HepG2 (cell line): ENCODE data around the gene SQOR. TPM values are rescaled to one million over a fixed set of nuclear protein-coding genes. Genes with fewer than 3 reads are reported as not detected.

Experiments used
- ATAC-seq: fragments of 200-7000 bp; cut with Tn5 transposase; 3 replicates; pipeline ENCODE4 v1.9.1; 2020; ENCODE audit warnings: mild to moderate bottlenecking, moderate library complexity
- BruUV-seq: library from RNA; stranded (reverse); fragments of 400-500 nt; replicated peaks from 2 replicates; lab custom pipeline; 2021; lab: Mats Ljungman, UMichigan
- CTCF ChIA-PET: fragments of 300-600 bp; formaldehyde crosslinking; extraction: SDS; loops from one replicate; lab custom pipeline; 2021; ENCODE audit warnings: low total read pairs, inconsistent platforms, low intra/inter-chr PET ratio; lab: Yijun Ruan, JAX
- POLR2A ChIA-PET: fragments of 350-600 bp; sonication (Branson Sonifier 250); formaldehyde crosslinking; loops from one replicate; lab custom pipeline; 2020; ENCODE audit warnings: antibody characterized with exemption, inconsistent platforms; lab: Yijun Ruan, JAX
- DNase-seq: peaks from one replicate; pipeline ENCODE4 v3.0.0-alpha.2; 2015; ENCODE audit warnings: low spot score
- FAIRE-seq: peaks from 3 replicates; lab custom pipeline; 2011; peaks lifted over from hg19 to GRCh38; lab: Jason Lieb, UNC
- H2AFZ ChIP-seq: one replicate; pipeline ENCODE4 v1.6.1; 2011; ENCODE audit warnings: low read length, inconsistent platforms
- H3K27ac ChIP-seq: fragments of 300-600 bp; 3 replicates; pipeline ENCODE4 v1.8.0; 2011; ENCODE audit warnings: mixed run types, mild to moderate bottlenecking, mixed read lengths, low read length, inconsistent platforms; ENCODE audit not compliant: insufficient read depth; ENCODE audit errors: extremely low read length
- H3K27me3 ChIP-seq, 2 experiments: fragments of 200-600 bp in 1 of 2; 2 replicates in 1 of 2; 3 replicates in 1 of 2; pipeline versions ENCODE4 v1.6.0 to v1.8.0; 2011; ENCODE audit warnings: low read length in 2 of 2, mild to moderate bottlenecking in 2 of 2, moderate library complexity in 2 of 2, inconsistent platforms in 1 of 2; ENCODE audit not compliant: insufficient read depth in 2 of 2, control insufficient read depth in 1 of 2
- H3K36me3 ChIP-seq, 2 experiments: fragments of 200-600 bp in 1 of 2; replicated peaks in 1 of 2; 2 replicates in 1 of 2; 3 replicates in 1 of 2; pipeline versions ENCODE4 v1.5.1 to v1.8.0; 2011; ENCODE audit warnings: low read length in 2 of 2, inconsistent platforms in 1 of 2; ENCODE audit not compliant: insufficient read depth in 2 of 2, control insufficient read depth in 1 of 2
- H3K4me1 ChIP-seq: 2 replicates; pipeline ENCODE4 v1.5.1; 2012; ENCODE audit warnings: low read length, inconsistent platforms; ENCODE audit not compliant: insufficient read depth
- H3K4me2 ChIP-seq: 2 replicates; pipeline ENCODE4 v1.6.0; 2011; ENCODE audit warnings: low read depth, low read length, inconsistent platforms
- H3K4me3 ChIP-seq, 3 experiments: fragments of 200-600 bp in 1 of 3; sonication (generic), shearing (Covaris generic) in 1 of 3; replicated peaks in 1 of 3; 2 replicates each; pipeline ENCODE4 v1.5.1; 2011 to 2016; ENCODE audit warnings: low read length in 3 of 3, inconsistent platforms in 2 of 3, low read depth in 2 of 3, mild to moderate bottlenecking in 2 of 3, control low read depth in 1 of 3, mixed read lengths in 1 of 3; ENCODE audit not compliant: insufficient read depth in 1 of 3
- H3K79me2 ChIP-seq: one replicate; pipeline ENCODE4 v1.6.1; 2011; ENCODE audit warnings: low read length, inconsistent platforms; ENCODE audit not compliant: insufficient read depth
- H3K9ac ChIP-seq: 2 replicates; pipeline ENCODE4 v1.6.0; 2011; ENCODE audit warnings: mild to moderate bottlenecking, low read depth, low read length, inconsistent platforms; ENCODE audit not compliant: insufficient read depth
- H3K9me3 ChIP-seq: 2 replicates; pipeline ENCODE4 v1.5.1; 2012; ENCODE audit warnings: mild to moderate bottlenecking, low read length
- H4K20me1 ChIP-seq: 2 replicates; pipeline ENCODE4 v1.6.0; 2011; ENCODE audit warnings: inconsistent platforms, mild to moderate bottlenecking, low read length, moderate library complexity; ENCODE audit not compliant: insufficient read depth
- AGO1 ChIP-seq: fragments of 200-400 bp; formaldehyde crosslinking; IDR thresholded peaks from 2 replicates; pipeline ENCODE4 v1.6.1; 2017; ENCODE audit warnings: mild to moderate bottlenecking, low read depth, low read length, moderate library complexity; ENCODE audit not compliant: poor library complexity, severe bottlenecking
- ARID2 ChIP-seq: sonication (generic); formaldehyde crosslinking; IDR thresholded peaks from 2 replicates; pipeline ENCODE4 v1.8.1; 2022; ENCODE audit warnings: mild to moderate bottlenecking, missing genetic modification reagents, borderline replicate concordance
- FOSL2 ChIP-seq: sonication (generic); formaldehyde crosslinking; IDR thresholded peaks from 2 replicates; pipeline ENCODE4 v1.4.0; 2020; ENCODE audit warnings: missing genetic modification reagents
- HNF4G ChIP-seq, 2 experiments: sonication (generic) in 1 of 2; formaldehyde crosslinking in 1 of 2; IDR thresholded peaks; 2 replicates each; pipeline versions ENCODE4 v1.4.0 to v1.6.1; 2011 to 2020; ENCODE audit warnings: borderline replicate concordance in 2 of 2, low read depth in 2 of 2, mild to moderate bottlenecking in 2 of 2, low read length in 1 of 2, missing genetic modification reagents in 1 of 2, moderate library complexity in 1 of 2
- KDM6A ChIP-seq: IDR thresholded peaks from 2 replicates; pipeline ENCODE4 v1.6.1; 2016; ENCODE audit warnings: low read depth
- KMT2A ChIP-seq: sonication (generic); formaldehyde crosslinking; IDR thresholded peaks from 2 replicates; pipeline ENCODE4 v1.4.0; 2020; ENCODE audit warnings: missing genetic modification reagents
- KMT2B ChIP-seq: IDR thresholded peaks from 2 replicates; pipeline ENCODE4 v1.6.1; 2016; ENCODE audit warnings: missing genetic modification reagents, missing compliant biosample characterization
- MIXL1 ChIP-seq: IDR thresholded peaks from 2 replicates; pipeline ENCODE4 v1.6.1; 2016
- NKX3-1 ChIP-seq: sonication (generic); formaldehyde crosslinking; IDR thresholded peaks from 2 replicates; pipeline ENCODE4 v1.5.0; 2020; ENCODE audit warnings: missing genetic modification reagents
- NR2F2 ChIP-seq: IDR thresholded peaks from 2 replicates; pipeline ENCODE4 v1.6.1; 2012; ENCODE audit warnings: low read depth, inconsistent platforms, borderline replicate concordance
- ZMYM4 ChIP-seq: sonication (generic); formaldehyde crosslinking; IDR thresholded peaks from 2 replicates; pipeline ENCODE4 v1.8.1; 2023; ENCODE audit warnings: mild to moderate bottlenecking, missing genetic modification reagents
- ZNF10 ChIP-seq: sonication (generic); formaldehyde crosslinking; IDR thresholded peaks from 2 replicates; pipeline ENCODE4 v1.4.0; 2020; ENCODE audit warnings: mild to moderate bottlenecking, low read depth, missing genetic modification reagents, borderline replicate concordance
- ZNF501 ChIP-seq: sonication (generic); formaldehyde crosslinking; IDR thresholded peaks from 2 replicates; pipeline ENCODE4 v1.5.1; 2020; ENCODE audit warnings: mild to moderate bottlenecking, moderate library complexity, missing genetic modification reagents
- ZNF781 ChIP-seq: sonication (generic); formaldehyde crosslinking; IDR thresholded peaks from 2 replicates; pipeline ENCODE4 v1.5.1; 2020; ENCODE audit warnings: borderline replicate concordance, mild to moderate bottlenecking, missing genetic modification reagents; ENCODE audit errors: not compliant biosample characterization
- WGBS: methylation state at CpG from one replicate; pipeline ENCODE4 v1.1.6; 2017; ENCODE audit warnings: low lambda C conversion rate; 5-methylcytosine and 5-hydroxymethylcytosine counted together
- in situ Hi-C: cut with HindIII; loops from 2 replicates; pipeline ENCODE4 v1.10.0; 2017; ENCODE audit warnings: low pct_unique_long_range_greater_than_20kb; ENCODE audit not compliant: extremely low pct_ligation_motif_present
- intact Hi-C: fragments of 100-400 bp; cut with micrococcal nuclease; formaldehyde crosslinking; loops from one replicate; pipeline ENCODE4 v1.10.0; 2022; ENCODE audit not compliant: unreplicated experiment
- polyA plus RNA-seq, 8 experiments: library from polyadenylated mRNA; depleted of rRNA in 3 of 8; stranded (reverse) in 7 of 8; unstranded in 1 of 8; fragments of >200 nt; fragmentation: Illumina TruSeq in 4 of 8; extraction: Trizol in 4 of 8; gene quantifications; 2 replicates each; pipeline versions ENCODE4 v1.2.1 to v1.2.3, GENCODE V29; 2011 to 2016; ENCODE audit warnings: low read depth in 4 of 8, missing spikeins in 1 of 8, mixed read lengths in 1 of 8; ENCODE audit not compliant: insufficient read depth in 1 of 8
- total RNA-seq, 5 experiments: library from RNA; depleted of rRNA; stranded (reverse); fragments of >200 nt; fragmentation: Illumina TruSeq; extraction: Trizol; gene quantifications; 2 replicates each; pipeline ENCODE4 v1.2.3, GENCODE V29; 2016; ENCODE audit warnings: low read depth in 1 of 5
- TF ChIP-seq, protein P1 (sequence below): sonication (generic); IDR thresholded peaks from 2 replicates; pipeline ENCODE4 v1.6.1; 2016; ENCODE audit warnings: low read depth, borderline replicate concordance
- TF ChIP-seq, protein P2 (sequence below): IDR thresholded peaks from 2 replicates; pipeline ENCODE4 v1.6.1; 2016; ENCODE audit warnings: low read depth, borderline replicate concordance

The SQOR gene
- total and polyA plus RNA-seq, 2 of the 13 experiments (the other 11 are each of a cell fraction or from before 2014, with no cell fraction given) = 19.3 to 19.4 TPM

DNA sequence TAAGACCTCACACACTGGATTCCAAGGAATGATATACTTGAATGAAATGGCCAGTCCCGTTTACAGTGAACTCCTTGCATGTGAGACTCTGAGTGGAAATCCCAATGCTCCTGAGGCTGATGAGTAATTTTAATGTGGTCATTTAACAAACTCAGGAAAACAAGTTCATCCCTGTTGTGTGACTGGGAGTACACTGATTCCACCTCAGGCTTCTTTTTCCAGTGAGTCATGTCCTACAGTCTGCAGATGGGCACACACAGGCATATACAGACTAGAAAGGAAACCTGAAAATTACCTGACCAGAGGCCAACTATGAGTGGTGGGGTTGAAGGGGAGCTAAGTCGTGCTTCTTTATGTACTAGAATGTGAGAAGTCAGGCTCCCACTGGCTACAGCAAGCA lies 5.8 kb downstream of the SQOR start:
- Histone ChIP-seq H3K79me2 (no peaks in the 10 kb centered on the region), H3K9me3 (no peaks in the 10 kb centered on the region), H4K20me1 (no peaks in the 10 kb centered on the region)
- WGBS = 32% methylated on average over 2 of the region's 2 CpGs
- FAIRE-seq = peak; percentile 23
- TF ChIP-seq FOSL2 (CRISPR knock-in tag) (peak; percentile 52; the same call in 1 of the 2 replicates), AGO1 (no peak)
- TF ChIP-seq, all 625 proteins: peak for 1
- ATAC-seq (peak; percentile 17), DNase-seq (peak; percentile 55)
- H3K27me3 ChIP-seq = no peaks in the 10 kb centered on the region
- BruUV-seq = no TSS peak
- in situ Hi-C loops = no loop called here
- ChIA-PET POLR2A (interaction anchor here (1.1 kb wide), 2 partner anchors 10 to 53 kb away, joined by 3 to 13 read pairs; partner anchors contain the start of gene BLOC1S6), CTCF (interaction anchor here (0.6 to 1.1 kb wide), 2 partner anchors 26 to 52 kb away, joined by 3 to 4 read pairs; no protein-coding TSS in a partner anchor)
- peak overlapping the region; percentile 76 for H3K4me2 ChIP-seq
- no peak overlapping the region for H2AFZ ChIP-seq
- peak overlapping the region; percentile 69 for H3K27ac ChIP-seq
- intact Hi-C loops = loop anchor here (1.0 kb wide), 1 partner anchor 9 kb away; no protein-coding TSS in a partner anchor
- no peaks in the 10 kb centered on the region for H3K36me3 ChIP-seq
- peaks cover 70% of the 10 kb centered on the region for H3K4me1 ChIP-seq
- H3K9ac ChIP-seq = no peak overlapping the region; the same call in 1 of the 2 replicates
- H3K4me3 ChIP-seq = peak overlapping the region in 2 of 3 experiments; percentile 10 to 11; a peak in 1 of 6 replicates

- Histone ChIP-seq H3K4me3 (peak overlapping the region; percentile 9 to 42 (median 31); a peak in 3 of 6 replicates), H3K27me3 (no peaks in the 10 kb centered on the region), H3K4me1 (peaks cover 75% of the 10 kb centered on the region), H4K20me1 (no peaks in the 10 kb centered on the region), H3K27ac (peak overlapping the region; percentile 69), H3K79me2 (no peaks in the 10 kb centered on the region), H3K9me3 (no peaks in the 10 kb centered on the region), H3K9ac (peak overlapping the region; percentile 37; the same call in 1 of the 2 replicates), H3K36me3 (no peaks in the 10 kb centered on the region), H3K4me2 (peak overlapping the region; percentile 76), H2AFZ (no peak overlapping the region)
- intact Hi-C loops (loop anchor here (1.0 kb wide), 1 partner anchor 8 kb away; no protein-coding TSS in a partner anchor), in situ Hi-C loops (no loop called here)
- POLR2A ChIA-PET = interaction anchor here (0.8 to 1.1 kb wide), 3 partner anchors 9 to 54 kb away, joined by 3 to 13 read pairs (median 4); partner anchors contain the start of gene BLOC1S6
- 0% methylated on average over 1 of the region's 1 CpG for WGBS
- no TSS peak for BruUV-seq
- CTCF ChIA-PET = interaction anchor here (1.1 kb wide), 1 partner anchor 27 kb away, joined by 4 read pairs; no protein-coding TSS in a partner anchor
- DNase-seq = peak; percentile 95
- peak; percentile 93 for FAIRE-seq
- ATAC-seq = peak; percentile 98
- no peak for TF ChIP-seq NKX3-1 (CRISPR knock-in tag)
- TF ChIP-seq KMT2B = 0 out of 2 replicates have a peak, but pooled peaks have one; percentile 26
- 0 out of 2 replicates have a peak, but pooled peaks have one; percentile 20 for TF ChIP-seq HNF4G (IDR thresholded peaks at IDR 0.05; ENCODE audit: borderline replicate concordance, low read depth, low read length)
- TF ChIP-seq HNF4G (CRISPR knock-in tag; IDR thresholded peaks at IDR 0.05; ENCODE audit: borderline replicate concordance, low read depth) = no peak
- no peak for TF ChIP-seq ZNF781 (CRISPR knock-in tag)
- TF ChIP-seq MIXL1 = no peak
- TF ChIP-seq KMT2A (CRISPR knock-in tag) = 0 out of 2 replicates have a peak, but pooled peaks have one; percentile 43
- peak; percentile 49; the same call in 1 of the 2 replicates for TF ChIP-seq KDM6A (CRISPR knock-in tag)
- peak; percentile 45; the same call in 1 of the 2 replicates for TF ChIP-seq ZMYM4
- no peak for TF ChIP-seq NR2F2
- TF ChIP-seq, protein P1, sequence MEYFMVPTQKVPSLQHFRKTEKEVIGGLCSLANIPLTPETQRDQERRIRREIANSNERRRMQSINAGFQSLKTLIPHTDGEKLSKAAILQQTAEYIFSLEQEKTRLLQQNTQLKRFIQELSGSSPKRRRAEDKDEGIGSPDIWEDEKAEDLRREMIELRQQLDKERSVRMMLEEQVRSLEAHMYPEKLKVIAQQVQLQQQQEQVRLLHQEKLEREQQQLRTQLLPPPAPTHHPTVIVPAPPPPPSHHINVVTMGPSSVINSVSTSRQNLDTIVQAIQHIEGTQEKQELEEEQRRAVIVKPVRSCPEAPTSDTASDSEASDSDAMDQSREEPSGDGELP = peak; percentile 36; the same call in 1 of the 2 replicates
- TF ChIP-seq ZNF501 (CRISPR knock-in tag) = no peak
- TF ChIP-seq, protein P2, sequence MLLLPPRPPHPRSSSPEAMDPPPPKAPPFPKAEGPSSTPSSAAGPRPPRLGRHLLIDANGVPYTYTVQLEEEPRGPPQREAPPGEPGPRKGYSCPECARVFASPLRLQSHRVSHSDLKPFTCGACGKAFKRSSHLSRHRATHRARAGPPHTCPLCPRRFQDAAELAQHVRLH (CRISPR knock-in tag) = 0 out of 2 replicates have a peak, but pooled peaks have one; percentile 15
- TF ChIP-seq ARID2 = no peak
- no peak for TF ChIP-seq ZNF10 (CRISPR knock-in tag)
Measured at GRCh38 chr15:45641374-45641781, 6.5 kb downstream of the SQOR start.
